Gastroesophageal sphincter (tissue), 4 donors: Measurements from ENCODE around the gene GALNT10. TPM values are rescaled to one million over a fixed set of nuclear protein-coding genes. Genes with fewer than 3 reads are reported as not detected.

Source experiments
- ATAC-seq: fragments of 150-250 bp; one replicate; pipeline ENCODE4 v1.9.1; 2016; ENCODE audit warnings: mild to moderate bottlenecking, moderate library complexity
- H3K27ac ChIP-seq, 4 donors: fragments of 200-600 bp; sonication (generic) in 3 of 4; 1 replicate in 3 of 4; 2 replicates in 1 of 4; pipeline ENCODE4 v1.5.1; 2016 to 2019
- H3K27me3 ChIP-seq: fragments of 200-600 bp; sonication (generic); one replicate; pipeline ENCODE4 v1.5.1; 2019
- H3K36me3 ChIP-seq, 2 donors: fragments of 200-600 bp; sonication (generic); one replicate each; pipeline ENCODE4 v1.5.1; 2019; ENCODE audit warnings: control low read depth in 1 of 2
- H3K4me1 ChIP-seq, 3 donors: fragments of 200-600 bp; sonication (generic); 1 replicate in 2 of 3; 2 replicates in 1 of 3; pipeline ENCODE4 v1.5.1; 2016 to 2019; ENCODE audit warnings: control low read depth in 2 of 3
- H3K4me3 ChIP-seq, 2 donors: fragments of 200-600 bp; sonication (generic); one replicate each; pipeline ENCODE4 v1.5.1; 2019; ENCODE audit warnings: mild to moderate bottlenecking in 1 of 2, moderate library complexity in 1 of 2
- H3K9me3 ChIP-seq, 3 donors: fragments of 200-600 bp; sonication (generic); one replicate each; pipeline ENCODE4 v1.5.1; 2017 to 2019; ENCODE audit warnings: control low read depth in 2 of 3
- CTCF ChIP-seq, 4 experiments: fragments of 200-600 bp in 2 of 4; fragments of 450-650 bp in 2 of 4; sonication (generic) in 1 of 4; IDR thresholded peaks; one replicate each; pipeline ENCODE4 v1.5.1; 2017 to 2019; ENCODE audit warnings: antibody characterized with exemption in 4 of 4, mild to moderate bottlenecking in 2 of 4, moderate library complexity in 2 of 4
- EP300 ChIP-seq: sonication (generic); formaldehyde crosslinking; IDR thresholded peaks from one replicate; pipeline ENCODE4 v1.6.1; 2017; ENCODE audit warnings: antibody characterized with exemption, mild to moderate bottlenecking
- POLR2A ChIP-seq, 2 donors: fragments of 450-650 bp; IDR thresholded peaks; one replicate each; pipeline ENCODE4 v1.6.1; 2017; ENCODE audit warnings: antibody characterized with exemption in 2 of 2, mild to moderate bottlenecking in 2 of 2, moderate library complexity in 1 of 2
- POLR2AphosphoS5 ChIP-seq: sonication (generic); formaldehyde crosslinking; IDR thresholded peaks from one replicate; pipeline ENCODE4 v1.6.1; 2017; ENCODE audit warnings: antibody characterized with exemption
- WGBS, 2 donors: methylation state at CpG; one replicate each; pipeline ENCODE4 v1.1.5; 2018; ENCODE audit warnings: low coverage in 1 of 2; 5-methylcytosine and 5-hydroxymethylcytosine counted together
- total RNA-seq, 4 donors: library from RNA; depleted of rRNA; stranded (reverse); fragments of >200 nt; gene quantifications; one replicate each; pipeline ENCODE4 v1.1.0, GENCODE V29; 2016

The GALNT10 gene
- total RNA-seq, 4 donors from 2014 or later, result 19.1 to 49.1 (median 34.0) TPM

GRCh38 chr5:154240595-154240994, 50.1 kb downstream of the GALNT10 start:
- no peak for ATAC-seq
- peaks cover 5 to 41% (median 12%) of the 10 kb centered on the region in 3 donors for H3K4me1 ChIP-seq
- no peaks in the 10 kb centered on the region for H3K36me3 ChIP-seq
- 90 to 100% methylated on average over 2 of the region's 2 CpGs for WGBS, 2 donors
- H3K27me3 ChIP-seq, result no peaks in the 10 kb centered on the region
- TF ChIP-seq POLR2A (IDR thresholded peaks at IDR 0.05) (no peak), CTCF (IDR thresholded peaks at IDR 0.05) (no peak), POLR2AphosphoS5 (no peak), EP300 (no peak)
- no peaks in the 10 kb centered on the region for H3K9me3 ChIP-seq
- H3K4me3 ChIP-seq, result no peak overlapping the region
- no peak overlapping the region for H3K27ac ChIP-seq

GRCh38 chr5:154241021-154241420, 50.5 kb downstream of the GALNT10 start:
- Histone ChIP-seq H3K4me3 (no peak overlapping the region), H3K27me3 (no peaks in the 10 kb centered on the region), H3K4me1 (peaks cover 5 to 41% (median 12%) of the 10 kb centered on the region in 3 donors), H3K27ac (no peak overlapping the region), H3K36me3 (no peaks in the 10 kb centered on the region), H3K9me3 (no peaks in the 10 kb centered on the region)
- WGBS, 2 donors, result 58 to 77% methylated on average over 3 to 4 of the region's 4 CpGs
- ATAC-seq, result no peak
- TF ChIP-seq CTCF (IDR thresholded peaks at IDR 0.05) (no peak), POLR2AphosphoS5 (no peak), POLR2A (IDR thresholded peaks at IDR 0.05) (no peak), EP300 (no peak)

- no peak for TF ChIP-seq POLR2AphosphoS5
- TF ChIP-seq EP300, result no peak
- no peak for TF ChIP-seq CTCF (IDR thresholded peaks at IDR 0.05)
- no peak for TF ChIP-seq POLR2A (IDR thresholded peaks at IDR 0.05)
- H3K9me3 ChIP-seq, result no peaks in the 10 kb centered on the region
- H3K27me3 ChIP-seq, result no peaks in the 10 kb centered on the region
- no peak overlapping the region for H3K27ac ChIP-seq
- no peak for ATAC-seq
- peaks cover 5 to 41% (median 12%) of the 10 kb centered on the region in 3 donors for H3K4me1 ChIP-seq
- 65 to 100% methylated on average over 1 of the region's 1 CpG for WGBS, 2 donors
- H3K4me3 ChIP-seq, result no peak overlapping the region
- H3K36me3 ChIP-seq, result no peaks in the 10 kb centered on the region
These were observed 51.9 kb downstream of the GALNT10 start for GRCh38 chr5:154242442-154242841.

GRCh38 chr5:154242964-154243376, 52.4 kb downstream of the GALNT10 start:
- TF ChIP-seq POLR2A (IDR thresholded peaks at IDR 0.05) (no peak), POLR2AphosphoS5 (no peak), EP300 (no peak), CTCF (IDR thresholded peaks at IDR 0.05) (no peak)
- 0 to 13% methylated on average over 1 of the region's 1 CpG for WGBS, 2 donors
- no peaks in the 10 kb centered on the region for H3K36me3 ChIP-seq
- H3K4me3 ChIP-seq, result no peak overlapping the region
- peak overlapping the region in 2 of 4 donors; percentile 41 to 77 for H3K27ac ChIP-seq
- no peaks in the 10 kb centered on the region for H3K27me3 ChIP-seq
- peaks cover 5 to 38% (median 12%) of the 10 kb centered on the region in 3 donors for H3K4me1 ChIP-seq
- H3K9me3 ChIP-seq, result no peaks in the 10 kb centered on the region
- no peak for ATAC-seq

GRCh38 chr5:154243736-154244135, 53.2 kb downstream of the GALNT10 start:
- 80% methylated on average over 1 of the region's 2 CpGs; no CpG with 5 or more reads in 1 of the 2 donors for WGBS, 2 donors
- Histone ChIP-seq H3K9me3 (no peaks in the 10 kb centered on the region), H3K4me3 (no peak overlapping the region), H3K27ac (peak overlapping the region in 3 of 4 donors; percentile 41 to 77 (median 67)), H3K27me3 (no peaks in the 10 kb centered on the region), H3K4me1 (peaks cover 0 to 30% (median 7%) of the 10 kb centered on the region in 3 donors), H3K36me3 (no peaks in the 10 kb centered on the region)
- peak; percentile 24 for TF ChIP-seq POLR2AphosphoS5
- no peak for TF ChIP-seq POLR2A (IDR thresholded peaks at IDR 0.05)
- TF ChIP-seq CTCF (IDR thresholded peaks at IDR 0.05), result peak in 1 of 4 experiments; percentile 10
- TF ChIP-seq EP300, result no peak
- ATAC-seq, result peak; percentile 31
